Astrocyte (in vitro differentiated cells and primary cell): ENCODE data around the gene PLCG2.

ENCODE experiments used
- EZH2 ChIP-seq: IDR thresholded peaks from 2 replicates; pipeline ENCODE4 v1.6.1; 2012; ENCODE audit warnings: mild to moderate bottlenecking, low read length, inconsistent platforms; ENCODE audit not compliant: insufficient read depth
- TF ChIP-seq, protein P1 (sequence below): IDR thresholded peaks from 2 replicates; pipeline ENCODE4 v1.5.1; 2011; ENCODE audit warnings: low read depth, mild to moderate bottlenecking, inconsistent platforms, low read length, moderate library complexity; ENCODE audit not compliant: insufficient read depth

DNA sequence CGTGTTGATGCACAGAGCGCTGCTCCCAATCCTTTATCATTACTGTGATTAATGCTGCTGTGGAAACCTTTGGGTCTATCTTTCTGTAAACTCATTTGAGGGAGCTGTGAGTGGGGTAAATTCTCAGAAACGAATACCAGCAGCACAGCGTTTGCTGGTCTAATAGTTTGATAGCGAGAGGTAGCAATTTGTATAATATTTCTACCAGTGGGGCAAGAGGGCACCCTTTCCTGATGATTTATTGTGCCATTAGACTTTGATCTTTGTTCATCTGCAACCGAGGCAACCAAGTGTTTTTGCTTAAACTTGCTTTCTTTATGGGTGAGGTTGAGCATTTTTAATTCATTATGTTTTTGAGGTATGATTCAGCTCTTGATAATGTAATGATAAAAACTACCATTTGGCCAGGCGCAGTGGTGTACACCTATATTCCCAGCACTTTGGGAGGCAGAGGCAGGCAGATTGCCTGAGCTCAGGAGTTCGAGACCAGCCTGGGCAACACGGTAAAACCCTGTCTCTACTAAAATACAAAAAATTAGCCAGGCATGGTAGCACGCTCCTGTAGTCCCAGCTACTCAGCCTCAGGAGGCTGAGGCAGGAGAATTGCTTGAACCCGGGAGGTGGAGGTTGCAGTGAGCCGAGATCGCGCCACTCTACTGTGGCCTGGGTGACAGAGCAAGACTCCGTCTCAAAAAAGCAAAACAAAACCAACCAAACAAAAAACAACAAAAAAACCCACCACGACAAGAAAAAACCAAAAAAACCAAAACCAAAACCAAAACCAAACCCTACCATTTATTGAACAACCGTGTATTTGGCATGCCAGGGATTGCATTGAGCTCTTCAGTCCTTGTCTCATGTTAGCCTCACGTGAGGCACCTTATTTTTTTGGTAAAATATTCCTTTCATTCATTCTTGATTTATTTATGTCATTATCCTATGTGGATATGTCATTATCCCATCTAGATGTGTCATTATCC lies 81.5 kb downstream of the PLCG2 start:
- TF ChIP-seq, protein P1, sequence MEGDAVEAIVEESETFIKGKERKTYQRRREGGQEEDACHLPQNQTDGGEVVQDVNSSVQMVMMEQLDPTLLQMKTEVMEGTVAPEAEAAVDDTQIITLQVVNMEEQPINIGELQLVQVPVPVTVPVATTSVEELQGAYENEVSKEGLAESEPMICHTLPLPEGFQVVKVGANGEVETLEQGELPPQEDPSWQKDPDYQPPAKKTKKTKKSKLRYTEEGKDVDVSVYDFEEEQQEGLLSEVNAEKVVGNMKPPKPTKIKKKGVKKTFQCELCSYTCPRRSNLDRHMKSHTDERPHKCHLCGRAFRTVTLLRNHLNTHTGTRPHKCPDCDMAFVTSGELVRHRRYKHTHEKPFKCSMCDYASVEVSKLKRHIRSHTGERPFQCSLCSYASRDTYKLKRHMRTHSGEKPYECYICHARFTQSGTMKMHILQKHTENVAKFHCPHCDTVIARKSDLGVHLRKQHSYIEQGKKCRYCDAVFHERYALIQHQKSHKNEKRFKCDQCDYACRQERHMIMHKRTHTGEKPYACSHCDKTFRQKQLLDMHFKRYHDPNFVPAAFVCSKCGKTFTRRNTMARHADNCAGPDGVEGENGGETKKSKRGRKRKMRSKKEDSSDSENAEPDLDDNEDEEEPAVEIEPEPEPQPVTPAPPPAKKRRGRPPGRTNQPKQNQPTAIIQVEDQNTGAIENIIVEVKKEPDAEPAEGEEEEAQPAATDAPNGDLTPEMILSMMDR, result no peak
- TF ChIP-seq EZH2, result no peak
